ENCODE data around the gene MT2A. TPM values are rescaled to one million over a fixed set of nuclear protein-coding genes. Genes with fewer than 3 reads are reported as not detected.

Gene MT2A
- total RNA-seq, 4 donors from 2014 or later: 27.2 to 216 (median 119) TPM

- H3K27ac ChIP-seq: no peak overlapping the region
- no peak for ATAC-seq
- H3K27me3 ChIP-seq: peaks cover 3% of the 10 kb centered on the region
- peaks cover 0 to 8% (median 6%) of the 10 kb centered on the region in 3 donors for H3K4me1 ChIP-seq
- no peak overlapping the region for H3K4me3 ChIP-seq
- H3K36me3 ChIP-seq: no peaks in the 10 kb centered on the region
- H3K9me3 ChIP-seq: no peaks in the 10 kb centered on the region
- WGBS, 2 donors (ENCODE audit: low coverage in 1 of 2): 58 to 63% methylated on average over 3 to 6 of the region's 9 CpGs
- TF ChIP-seq EP300 (IDR thresholded peaks at IDR 0.05) (no peak), POLR2AphosphoS5 (IDR thresholded peaks at IDR 0.05) (no peak), POLR2A (IDR thresholded peaks at IDR 0.05) (no peak)
- TF ChIP-seq, protein P1, sequence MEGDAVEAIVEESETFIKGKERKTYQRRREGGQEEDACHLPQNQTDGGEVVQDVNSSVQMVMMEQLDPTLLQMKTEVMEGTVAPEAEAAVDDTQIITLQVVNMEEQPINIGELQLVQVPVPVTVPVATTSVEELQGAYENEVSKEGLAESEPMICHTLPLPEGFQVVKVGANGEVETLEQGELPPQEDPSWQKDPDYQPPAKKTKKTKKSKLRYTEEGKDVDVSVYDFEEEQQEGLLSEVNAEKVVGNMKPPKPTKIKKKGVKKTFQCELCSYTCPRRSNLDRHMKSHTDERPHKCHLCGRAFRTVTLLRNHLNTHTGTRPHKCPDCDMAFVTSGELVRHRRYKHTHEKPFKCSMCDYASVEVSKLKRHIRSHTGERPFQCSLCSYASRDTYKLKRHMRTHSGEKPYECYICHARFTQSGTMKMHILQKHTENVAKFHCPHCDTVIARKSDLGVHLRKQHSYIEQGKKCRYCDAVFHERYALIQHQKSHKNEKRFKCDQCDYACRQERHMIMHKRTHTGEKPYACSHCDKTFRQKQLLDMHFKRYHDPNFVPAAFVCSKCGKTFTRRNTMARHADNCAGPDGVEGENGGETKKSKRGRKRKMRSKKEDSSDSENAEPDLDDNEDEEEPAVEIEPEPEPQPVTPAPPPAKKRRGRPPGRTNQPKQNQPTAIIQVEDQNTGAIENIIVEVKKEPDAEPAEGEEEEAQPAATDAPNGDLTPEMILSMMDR (IDR thresholded peaks at IDR 0.05): no peak
Observed at GRCh38 chr16:56601325-56601724, 7.1 kb upstream of the MT2A start.

GRCh38 chr16:56603589-56603988 lies 4.8 kb upstream of the MT2A start:
- no peak for ATAC-seq
- Histone ChIP-seq H3K4me3 (no peak overlapping the region), H3K27ac (no peak overlapping the region), H3K27me3 (peaks cover 3% of the 10 kb centered on the region), H3K4me1 (peaks cover 0 to 30% (median 14%) of the 10 kb centered on the region in 3 donors), H3K9me3 (no peaks in the 10 kb centered on the region), H3K36me3 (no peaks in the 10 kb centered on the region)
- TF ChIP-seq, protein P1 (IDR thresholded peaks at IDR 0.05): peak; percentile 10 to 50 (median 38)
- no peak for TF ChIP-seq EP300 (IDR thresholded peaks at IDR 0.05)
- 52 to 65% methylated on average over 3 to 4 of the region's 4 CpGs for WGBS, 2 donors (ENCODE audit: low coverage in 1 of 2)

- Histone ChIP-seq H3K9me3 (no peaks in the 10 kb centered on the region), H3K4me1 (peaks cover 0 to 44% (median 15%) of the 10 kb centered on the region in 3 donors), H3K27ac (peak overlapping the region in 2 of 4 donors; percentile 90 to 92), H3K27me3 (no peaks in the 10 kb centered on the region), H3K4me3 (no peak overlapping the region), H3K36me3 (no peaks in the 10 kb centered on the region)
- TF ChIP-seq POLR2A (IDR thresholded peaks at IDR 0.05): no peak
- no peak for TF ChIP-seq POLR2AphosphoS5 (IDR thresholded peaks at IDR 0.05)
- ATAC-seq: no peak
- 89 to 100% methylated on average over 1 to 3 of the region's 4 CpGs for WGBS, 2 donors (ENCODE audit: low coverage in 1 of 2)
Observed at GRCh38 chr16:56604966-56605365, 3.4 kb upstream of the MT2A start.

DNA sequence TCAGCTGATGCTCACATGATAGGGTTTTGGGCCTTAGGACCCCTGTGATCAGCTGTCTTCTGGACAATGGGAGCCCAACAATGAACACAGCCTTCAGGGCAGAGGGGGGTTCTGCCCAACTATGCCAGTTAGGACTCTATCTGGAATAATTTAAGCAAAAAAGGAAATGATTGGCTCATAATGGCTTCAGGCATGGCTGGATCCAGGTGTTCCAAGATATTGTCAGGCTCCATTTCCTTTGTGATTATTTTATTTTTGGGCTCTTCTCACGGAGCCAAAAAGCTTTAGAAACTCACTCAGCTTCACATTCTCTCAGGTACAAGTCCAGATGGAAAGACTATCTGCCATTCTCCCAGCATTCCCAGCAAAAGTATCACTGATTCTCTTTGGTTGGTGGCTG lies 2.9 kb upstream of the MT2A start:
- no peak for ATAC-seq
- peak overlapping the region; percentile 59 to 92 (median 88) for H3K27ac ChIP-seq
- no peaks in the 10 kb centered on the region for H3K27me3 ChIP-seq
- TF ChIP-seq EP300 (IDR thresholded peaks at IDR 0.05) (no peak), POLR2A (IDR thresholded peaks at IDR 0.05) (no peak), POLR2AphosphoS5 (IDR thresholded peaks at IDR 0.05) (no peak)
- TF ChIP-seq, protein P1 (IDR thresholded peaks at IDR 0.05): no peak
- H3K36me3 ChIP-seq: no peaks in the 10 kb centered on the region
- WGBS, 2 donors (ENCODE audit: low coverage in 1 of 2): 77 to 88% methylated on average over 1 of the region's 1 CpG
- peaks cover 0 to 49% (median 20%) of the 10 kb centered on the region in 3 donors for H3K4me1 ChIP-seq
- H3K9me3 ChIP-seq: no peaks in the 10 kb centered on the region
- H3K4me3 ChIP-seq: no peak overlapping the region

- no peaks in the 10 kb centered on the region for H3K36me3 ChIP-seq
- ATAC-seq: no peak
- peak overlapping the region; percentile 59 to 92 (median 88) for H3K27ac ChIP-seq
- no peak overlapping the region for H3K4me3 ChIP-seq
- no peaks in the 10 kb centered on the region for H3K9me3 ChIP-seq
- no peak for TF ChIP-seq POLR2AphosphoS5 (IDR thresholded peaks at IDR 0.05)
- TF ChIP-seq, protein P1 (IDR thresholded peaks at IDR 0.05): no peak
- TF ChIP-seq EP300 (IDR thresholded peaks at IDR 0.05): no peak
- TF ChIP-seq POLR2A (IDR thresholded peaks at IDR 0.05): no peak
- no peaks in the 10 kb centered on the region for H3K27me3 ChIP-seq
- 74 to 78% methylated on average over 1 to 2 of the region's 3 CpGs for WGBS, 2 donors (ENCODE audit: low coverage in 1 of 2)
- peaks cover 0 to 55% (median 24%) of the 10 kb centered on the region in 3 donors for H3K4me1 ChIP-seq
Observed at GRCh38 chr16:56606071-56606475, 2.3 kb upstream of the MT2A start.
